BE2C (cell line): Measurements from ENCODE around the gene GPR152.

Experiments used
- DNase-seq: peaks from one replicate; pipeline ENCODE4 v3.0.0-alpha.2; 2020
- H3K27me3 ChIP-seq: fragments of 250-450 bp; sonication (Bioruptor Pico); 2 replicates; pipeline ENCODE4 v1.5.1; 2020; ENCODE audit warnings: mild to moderate bottlenecking
- H3K36me3 ChIP-seq: fragments of 250-450 bp; sonication (Bioruptor Pico); 2 replicates; pipeline ENCODE4 v1.5.1; 2020; ENCODE audit warnings: mild to moderate bottlenecking
- H3K4me1 ChIP-seq: fragments of 250-450 bp; sonication (Bioruptor Pico); 2 replicates; pipeline ENCODE4 v1.5.1; 2020
- H3K4me3 ChIP-seq: 2 replicates; pipeline ENCODE4 v1.5.1; 2011; ENCODE audit warnings: low read depth, low read length
- H3K9me3 ChIP-seq: fragments of 250-450 bp; sonication (Bioruptor Pico); 2 replicates; pipeline ENCODE4 v1.5.1; 2020
- CTCF ChIP-seq: IDR thresholded peaks from 2 replicates; pipeline ENCODE4 v1.5.1; 2012; ENCODE audit warnings: mild to moderate bottlenecking, low read depth, low read length

Gene GPR152

GRCh38 chr11:67421430-67422031 lies 31.0 kb downstream of the GPR152 start:
- Histone ChIP-seq H3K36me3 (no peaks in the 10 kb centered on the region), H3K27me3 (0 out of 2 replicates have a peak, but pooled peaks cover 2% of the 10 kb centered on the region), H3K4me3 (no peak overlapping the region), H3K4me1 (peaks cover 5% of the 10 kb centered on the region), H3K9me3 (no peaks in the 10 kb centered on the region)
- no peak for DNase-seq
- no peak for TF ChIP-seq CTCF

GRCh38 chr11:67420646-67421429 lies 31.7 kb downstream of the GPR152 start:
- peak; percentile 100 for DNase-seq
- Histone ChIP-seq H3K4me1 (peaks cover 5% of the 10 kb centered on the region), H3K36me3 (no peaks in the 10 kb centered on the region), H3K4me3 (peak overlapping the region; percentile 38), H3K27me3 (0 out of 2 replicates have a peak, but pooled peaks cover 2% of the 10 kb centered on the region), H3K9me3 (no peaks in the 10 kb centered on the region)
- no peak for TF ChIP-seq CTCF

- no peak for DNase-seq
- peaks cover 5% of the 10 kb centered on the region for H3K4me1 ChIP-seq
- H3K36me3 ChIP-seq, result no peaks in the 10 kb centered on the region
- H3K9me3 ChIP-seq, result no peaks in the 10 kb centered on the region
- no peak for TF ChIP-seq CTCF
- H3K4me3 ChIP-seq, result peak overlapping the region; percentile 38
- H3K27me3 ChIP-seq, result 0 out of 2 replicates have a peak, but pooled peaks cover 2% of the 10 kb centered on the region
Observed at GRCh38 chr11:67420147-67420645, 32.3 kb downstream of the GPR152 start.

- TF ChIP-seq CTCF, result no peak
- H3K9me3 ChIP-seq, result no peaks in the 10 kb centered on the region
- DNase-seq, result no peak
- 0 out of 2 replicates have a peak, but pooled peaks cover 2% of the 10 kb centered on the region for H3K27me3 ChIP-seq
- no peaks in the 10 kb centered on the region for H3K36me3 ChIP-seq
- peaks cover 5% of the 10 kb centered on the region for H3K4me1 ChIP-seq
- H3K4me3 ChIP-seq, result no peak overlapping the region
Observed at GRCh38 chr11:67419325-67420049, 33.0 kb downstream of the GPR152 start.

GRCh38 chr11:67418476-67419281 lies 33.9 kb downstream of the GPR152 start:
- no peak for DNase-seq
- H3K4me1 ChIP-seq, result peaks cover 5% of the 10 kb centered on the region
- no peak for TF ChIP-seq CTCF
- no peaks in the 10 kb centered on the region for H3K36me3 ChIP-seq
- no peak overlapping the region for H3K4me3 ChIP-seq
- 0 out of 2 replicates have a peak, but pooled peaks cover 2% of the 10 kb centered on the region for H3K27me3 ChIP-seq
- no peaks in the 10 kb centered on the region for H3K9me3 ChIP-seq
